GM18505 (cell line): Measurements from ENCODE around the gene ATXN1.
A peak's percentile ranks its signal among the peaks of the same experiment; 100 is the strongest.

Experiments used
- ATAC-seq: cut with Tn5 transposase; IDR thresholded peaks from one replicate; pipeline ENCODE4 v1.9.1; 2021; ENCODE audit not compliant: unreplicated experiment
- POLR2A ChIP-seq: IDR thresholded peaks from 4 replicates; pipeline ENCODE4 v1.6.1; 2011; ENCODE audit warnings: borderline replicate concordance; ENCODE audit not compliant: insufficient read depth, insufficient read length; ENCODE audit errors: extremely low read depth

ATXN1 gene

DNA sequence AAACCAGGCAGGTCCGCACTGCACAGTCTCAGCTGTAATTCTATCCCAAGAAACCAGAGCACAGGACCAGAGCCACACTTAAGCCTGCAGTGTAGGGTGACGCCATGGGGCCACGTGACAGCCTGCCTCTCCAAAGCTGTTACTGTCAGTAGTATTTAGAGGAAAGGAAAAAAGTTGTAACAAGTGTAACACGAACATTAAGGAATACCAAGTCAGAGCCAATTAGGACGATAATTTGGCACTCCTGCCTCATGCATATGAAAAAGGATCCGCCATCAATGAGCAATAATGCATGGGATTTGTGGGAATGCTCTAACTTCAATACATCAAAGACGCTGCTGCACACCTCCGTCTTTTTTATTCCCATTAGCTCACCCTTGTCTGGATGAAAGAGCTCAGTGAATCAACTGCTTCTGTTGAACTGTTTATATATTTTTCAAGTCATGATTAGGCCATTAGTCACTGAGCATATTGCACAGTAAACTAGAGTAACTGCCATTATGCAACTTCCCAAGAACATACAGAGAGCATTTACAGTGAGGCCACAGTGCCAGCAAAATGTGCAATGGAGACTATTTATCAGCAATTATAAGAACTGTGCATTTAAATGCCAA lies 79.9 kb downstream of the ATXN1 start:
- TF ChIP-seq POLR2A: no peak

DNA sequence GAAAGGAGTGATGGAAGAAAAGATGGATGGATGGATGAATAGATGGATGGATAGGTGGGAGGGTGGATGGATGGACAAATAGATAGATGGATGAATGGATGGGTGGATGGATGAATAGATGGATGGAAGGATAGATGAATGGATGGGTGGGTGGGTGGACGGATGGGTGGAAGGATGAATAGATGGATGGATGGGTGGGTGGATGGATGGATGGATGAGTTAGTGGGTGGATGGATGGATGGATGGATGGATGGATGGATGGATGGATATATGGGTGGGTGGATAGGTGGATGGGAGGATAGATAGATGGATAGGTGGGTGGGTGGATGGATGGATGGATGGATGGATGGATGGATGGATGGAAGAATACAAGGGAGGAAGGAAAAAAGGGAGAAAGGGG lies 82.2 kb downstream of the ATXN1 start:
- TF ChIP-seq POLR2A: no peak
- no peak for ATAC-seq

More for the DNA sequence above, 79.9 kb downstream of the ATXN1 start:
- no peak for ATAC-seq

DNA sequence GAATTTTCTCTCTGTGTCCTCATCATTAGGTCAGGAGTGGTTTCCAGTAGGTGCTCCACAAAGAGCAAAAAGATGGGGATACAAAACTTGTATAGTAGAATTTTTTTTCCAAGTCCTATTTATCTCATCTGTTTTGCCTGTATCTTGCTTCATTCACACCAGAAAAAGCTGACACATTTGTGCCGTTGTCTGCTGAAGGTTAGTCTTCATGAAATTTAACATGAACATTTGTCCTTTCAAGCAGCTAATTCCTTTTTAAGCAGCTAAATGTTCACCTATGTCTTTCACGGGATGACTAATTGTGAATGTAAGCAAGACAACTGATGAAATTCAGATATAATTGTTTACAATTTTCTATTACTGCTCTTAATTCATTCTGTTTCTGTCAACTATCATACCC lies 83.8 kb downstream of the ATXN1 start:
- ATAC-seq: no peak
- no peak for TF ChIP-seq POLR2A

DNA sequence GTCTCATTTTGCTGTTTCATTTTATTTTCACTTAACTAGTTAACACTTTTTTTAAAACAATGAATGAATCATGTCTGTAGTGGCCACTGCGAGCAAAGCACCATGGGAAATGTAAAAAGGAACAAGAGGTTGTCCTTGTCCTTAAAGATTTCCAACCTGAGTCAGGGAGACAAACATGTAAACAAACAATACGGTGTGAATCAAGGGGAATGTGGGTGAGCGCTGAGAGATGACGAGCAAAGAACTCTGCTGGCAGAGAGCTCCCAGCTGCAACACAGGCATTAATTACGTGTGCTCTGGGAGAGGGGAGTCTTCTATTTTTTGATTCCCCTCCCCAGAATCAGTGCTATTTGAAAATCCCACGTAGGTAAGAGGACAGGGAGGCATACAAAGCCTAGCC lies 84.3 kb downstream of the ATXN1 start:
- no peak for ATAC-seq

DNA sequence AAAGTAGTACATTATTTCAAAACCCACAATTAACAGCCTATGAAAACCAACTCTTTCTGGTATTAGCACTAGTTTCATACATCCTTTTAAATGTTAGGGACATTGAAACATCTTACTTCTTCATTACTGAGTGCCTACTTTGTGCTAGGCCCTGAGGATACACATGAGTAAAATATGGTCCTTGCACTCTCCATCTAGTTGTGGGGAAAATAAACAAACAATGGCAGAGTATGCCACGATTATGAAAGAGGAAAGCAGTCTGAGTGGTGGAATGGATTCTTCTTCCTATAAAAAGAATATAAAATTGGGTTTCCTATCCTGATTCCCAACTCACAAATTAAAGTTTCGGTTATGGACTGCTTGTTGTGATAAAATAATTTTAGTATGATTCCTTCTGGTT lies 84.9 kb downstream of the ATXN1 start:
- TF ChIP-seq POLR2A: no peak

More for the DNA sequence above, 84.3 kb downstream of the ATXN1 start:
- TF ChIP-seq POLR2A: no peak

DNA sequence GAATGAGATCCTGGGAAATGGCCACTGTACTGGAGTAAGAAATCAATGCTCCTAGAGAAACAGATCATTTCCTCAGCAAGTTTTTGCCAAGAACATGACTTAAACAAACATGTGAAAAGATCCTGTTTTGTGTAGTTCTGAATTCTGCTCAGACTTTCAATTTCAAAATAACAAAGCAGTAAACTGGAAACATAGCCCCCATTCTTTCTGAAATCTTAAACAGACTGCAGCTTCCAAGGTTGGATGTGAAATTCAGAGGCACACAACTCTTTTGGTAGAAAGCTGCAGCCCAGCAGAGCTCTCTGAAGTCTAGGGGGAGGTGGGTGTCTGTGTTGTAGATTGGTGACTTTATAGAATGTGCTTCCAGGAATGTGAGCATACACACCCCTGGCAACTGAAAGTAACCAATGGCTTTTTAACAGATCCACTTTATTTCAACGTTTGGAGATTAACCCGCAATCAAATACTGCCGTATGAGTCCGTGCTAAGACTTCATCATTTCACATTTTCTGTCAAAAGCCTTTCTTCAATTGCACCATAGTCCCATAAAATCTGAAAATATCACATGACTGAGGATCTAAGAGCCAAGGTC lies 86.4 kb downstream of the ATXN1 start:
- no peak for ATAC-seq
- TF ChIP-seq POLR2A: no peak

More for the DNA sequence above, 84.9 kb downstream of the ATXN1 start:
- no peak for ATAC-seq

DNA sequence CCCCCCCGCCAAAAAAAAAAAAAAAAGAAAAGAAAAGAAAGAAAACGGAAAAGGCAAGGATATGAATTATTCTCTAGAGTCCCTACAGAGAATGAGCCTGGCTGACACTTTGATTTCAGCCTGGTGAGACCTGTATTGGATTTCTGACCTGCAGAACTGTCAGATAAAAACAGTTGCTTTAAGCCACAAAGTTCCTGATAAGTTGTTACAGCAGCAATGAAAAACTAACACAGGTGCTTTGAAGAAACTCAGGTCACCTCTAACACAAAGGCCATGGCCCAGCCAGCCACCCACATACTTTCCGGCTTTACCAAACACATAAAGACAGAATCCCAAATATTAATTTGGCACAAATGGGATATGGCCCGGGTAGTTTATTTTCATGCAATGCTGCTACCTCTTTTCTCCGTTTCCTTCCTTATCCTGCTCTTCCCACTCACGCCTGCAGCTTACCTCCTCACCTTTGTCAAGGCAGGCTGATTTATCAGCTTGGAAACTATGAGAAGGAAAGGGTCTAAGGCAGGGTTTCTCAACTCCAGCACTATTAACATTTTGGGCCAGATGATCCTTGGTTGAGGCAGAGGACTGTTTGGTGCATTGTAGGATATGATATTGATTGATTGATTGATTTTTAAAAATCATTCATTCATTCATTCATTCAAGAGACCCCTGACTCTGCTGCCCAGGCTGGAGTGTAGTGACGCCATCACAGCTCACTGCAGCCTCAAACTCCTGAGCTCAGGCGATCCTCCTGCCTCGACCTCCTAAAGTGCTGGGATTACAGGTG lies 88.1 kb downstream of the ATXN1 start:
- TF ChIP-seq POLR2A: no peak

DNA sequence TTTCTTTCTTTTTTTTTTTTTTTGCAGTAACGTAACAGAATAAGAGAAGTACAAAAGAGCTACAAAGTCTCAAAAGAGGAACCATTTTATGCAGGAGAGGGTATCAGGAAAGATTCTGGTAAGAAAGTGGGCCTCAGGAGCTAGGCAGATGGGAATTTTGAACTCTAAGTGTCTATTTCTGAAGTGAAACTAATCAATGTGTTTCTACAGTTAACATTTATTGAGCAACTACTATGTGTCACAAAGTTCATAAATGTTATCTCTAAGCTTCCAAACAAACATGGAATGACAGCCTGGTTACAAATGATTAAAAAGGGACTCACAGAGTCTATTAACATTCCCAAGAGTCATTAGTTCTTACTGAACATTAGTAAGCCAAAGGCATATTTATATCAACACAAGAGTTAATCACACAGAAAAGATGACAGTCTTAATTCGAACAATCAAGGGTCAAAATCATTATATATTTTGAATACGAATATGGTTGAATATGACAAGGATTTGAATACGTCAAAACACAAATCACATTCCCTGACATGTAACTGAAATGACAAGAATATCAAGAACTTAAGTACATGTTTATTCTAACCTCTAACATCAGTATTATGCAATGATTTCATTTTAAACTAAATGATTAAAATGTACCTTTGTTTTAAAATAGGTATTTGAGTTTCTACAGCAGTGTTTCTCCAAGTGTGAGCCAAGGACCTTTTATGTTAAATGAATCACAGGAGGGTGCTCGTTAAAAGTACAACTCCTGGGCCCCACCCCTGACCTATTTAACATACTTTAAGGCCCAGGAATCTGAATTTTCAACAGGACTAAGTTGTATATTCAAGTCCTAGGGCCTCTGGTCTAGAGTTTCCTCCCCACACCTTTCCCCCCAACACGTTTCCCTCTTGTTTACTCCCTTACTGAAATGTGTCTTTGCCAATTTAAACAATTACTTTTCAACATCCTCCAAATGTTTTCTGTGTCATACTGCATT lies 89.7 kb downstream of the ATXN1 start:
- TF ChIP-seq POLR2A: no peak
- ATAC-seq: no peak

More for the DNA sequence above, 88.1 kb downstream of the ATXN1 start:
- ATAC-seq: no peak

DNA sequence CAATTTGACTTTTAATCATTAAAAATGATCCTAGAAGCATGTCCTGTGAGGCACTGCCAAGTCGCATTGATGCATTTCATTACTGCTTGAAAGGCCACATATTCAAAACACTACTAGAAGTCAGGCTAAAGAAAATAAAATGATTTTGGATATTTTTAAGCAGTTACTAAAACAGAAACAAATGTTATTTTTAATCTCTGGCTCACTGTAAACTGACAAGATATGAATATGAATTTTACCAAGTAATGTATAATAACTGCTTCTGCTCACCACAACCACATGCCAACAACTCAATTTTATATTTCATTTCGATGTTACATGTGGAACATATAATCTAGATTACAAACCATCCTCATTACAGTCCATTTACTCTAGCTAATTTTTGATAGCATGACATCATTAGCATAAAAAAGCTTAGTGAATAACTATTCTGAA lies 90.6 kb downstream of the ATXN1 start:
- ATAC-seq: peak; percentile 43
- no peak for TF ChIP-seq POLR2A

DNA sequence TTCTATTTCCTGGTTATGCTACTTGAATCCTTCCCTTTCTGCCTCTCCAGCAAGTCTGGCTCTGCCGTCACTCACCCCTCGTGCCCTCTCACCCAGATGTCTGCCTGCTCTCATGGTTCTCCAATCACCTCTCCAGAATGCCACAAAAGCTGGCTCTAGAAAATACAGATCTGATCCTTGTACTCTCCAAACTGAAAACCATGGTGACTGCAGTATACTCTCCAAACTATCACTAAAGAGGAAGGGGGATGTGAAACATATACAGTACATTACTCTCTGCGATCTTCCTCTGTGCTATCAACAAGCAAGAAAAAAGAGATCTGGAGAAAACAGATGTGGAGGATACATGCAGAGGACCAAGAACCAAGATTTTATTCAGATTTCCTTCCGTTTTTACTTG lies 91.1 kb downstream of the ATXN1 start:
- ATAC-seq: peak; percentile 60
- TF ChIP-seq POLR2A: no peak

DNA sequence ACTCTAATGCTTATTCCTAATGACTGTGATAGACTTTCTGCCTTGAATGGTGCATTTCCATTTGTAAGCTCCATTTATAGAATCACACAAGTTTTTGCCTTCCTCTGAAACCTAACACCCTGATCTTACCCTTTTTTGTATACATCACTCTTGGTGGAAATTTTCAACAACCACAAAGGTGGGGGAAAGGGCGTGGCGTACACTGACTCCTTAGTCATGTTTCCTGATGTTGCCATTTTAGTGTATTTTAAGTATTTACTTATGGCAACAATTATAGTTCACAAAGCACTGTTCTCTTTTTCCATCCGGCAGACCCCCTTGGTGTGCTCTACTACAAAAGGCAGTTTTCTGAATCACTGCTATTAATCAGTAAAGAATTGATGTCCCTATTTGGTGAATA lies 92.0 kb downstream of the ATXN1 start:
- no peak for TF ChIP-seq POLR2A
- no peak for ATAC-seq

DNA sequence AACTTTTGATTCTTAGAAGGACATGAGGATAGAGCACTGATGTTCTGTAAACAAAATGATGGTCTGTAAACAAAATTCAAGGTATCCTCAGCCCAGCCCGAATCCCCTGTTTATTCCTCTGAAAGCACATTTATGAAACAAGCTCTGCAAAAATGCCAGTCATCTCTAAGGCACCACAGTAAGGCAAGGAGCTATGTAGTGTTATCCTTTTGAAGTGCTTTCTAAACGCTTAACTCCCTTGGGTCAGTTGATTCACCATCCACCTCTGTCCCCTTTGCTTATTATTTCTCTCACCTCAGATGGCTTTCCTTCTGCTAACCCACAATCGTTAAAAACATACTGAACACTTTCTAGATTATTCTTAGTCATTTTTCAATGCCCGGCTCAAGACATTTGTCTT lies 93.8 kb downstream of the ATXN1 start:
- ATAC-seq: no peak
- TF ChIP-seq POLR2A: no peak

DNA sequence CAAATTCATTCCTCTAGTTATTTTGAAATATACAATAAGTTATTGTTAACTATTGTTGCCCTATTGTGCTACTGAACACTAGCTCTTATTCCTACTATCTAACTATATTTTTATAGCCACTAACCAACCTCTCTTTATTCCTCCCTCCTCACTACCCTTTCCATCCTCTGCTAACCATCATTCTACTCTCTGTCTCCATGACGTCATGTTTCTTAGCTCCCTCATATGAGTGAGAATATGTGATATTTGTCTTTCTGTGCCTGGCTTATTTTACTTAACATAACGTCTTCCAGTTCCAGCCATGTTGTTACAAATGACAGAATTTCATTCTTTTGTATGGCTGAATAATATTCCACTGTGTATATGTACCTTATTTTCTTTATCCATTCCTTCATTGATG lies 95.3 kb downstream of the ATXN1 start:
- no peak for TF ChIP-seq POLR2A
- ATAC-seq: no peak
